Activated CD4-positive, alpha-beta T cell treated with anti-CD3 and anti-CD28 coated beads, Interleukin-2, Interleukin-6, amounts not matched to agents 100 ng/mL and 50 ng/mL, durations not matched to agents 16 hours and 8 hours (primary cell): Measurements from ENCODE around the gene PTPRB.
A peak's percentile ranks its signal among the peaks of the same experiment; 100 is the strongest.

Experiments
- DNase-seq: peaks from one replicate; pipeline ENCODE4 v3.0.0-alpha.2; 2020

PTPRB gene

DNA sequence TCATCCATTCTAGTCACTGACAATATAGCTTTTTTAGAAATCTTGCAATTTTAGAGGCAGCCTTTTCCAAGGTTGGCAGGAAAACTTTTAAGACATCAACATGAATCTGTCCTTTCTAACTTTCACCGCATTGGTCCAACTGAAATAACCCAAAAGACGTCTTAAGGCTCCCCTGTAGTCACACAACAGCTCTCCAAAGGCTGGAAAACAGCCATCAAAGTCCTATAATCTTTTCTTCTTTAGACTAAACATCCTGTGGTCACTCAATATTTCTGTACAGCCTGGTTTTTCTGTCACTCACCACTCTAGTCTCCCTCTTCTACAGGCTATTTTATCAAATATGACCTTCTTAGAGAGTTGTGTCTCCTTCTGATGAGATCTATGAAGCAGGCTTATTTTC, 4.5 kb upstream of the PTPRB start:
- DNase-seq, result no peak

DNA sequence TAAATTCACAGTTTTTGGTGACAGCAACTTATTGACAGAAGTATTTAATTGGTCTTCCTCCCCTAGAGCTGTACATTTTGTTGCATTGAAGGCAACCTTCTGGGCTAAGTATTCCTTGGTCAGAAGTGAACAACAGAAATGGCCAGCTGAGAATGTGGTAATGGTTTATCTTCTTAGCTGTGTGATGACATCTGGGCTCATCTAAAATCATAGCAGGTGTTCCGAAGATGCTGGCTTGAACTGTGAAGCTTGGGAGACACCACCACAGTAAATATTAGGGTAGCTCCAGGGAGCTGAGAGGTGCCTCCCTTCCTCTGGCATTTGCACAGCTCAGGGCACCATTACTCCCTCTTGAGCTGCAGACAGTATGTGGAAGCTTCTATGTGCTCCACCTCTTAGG, 3.7 kb upstream of the PTPRB start:
- DNase-seq, result no peak

DNA sequence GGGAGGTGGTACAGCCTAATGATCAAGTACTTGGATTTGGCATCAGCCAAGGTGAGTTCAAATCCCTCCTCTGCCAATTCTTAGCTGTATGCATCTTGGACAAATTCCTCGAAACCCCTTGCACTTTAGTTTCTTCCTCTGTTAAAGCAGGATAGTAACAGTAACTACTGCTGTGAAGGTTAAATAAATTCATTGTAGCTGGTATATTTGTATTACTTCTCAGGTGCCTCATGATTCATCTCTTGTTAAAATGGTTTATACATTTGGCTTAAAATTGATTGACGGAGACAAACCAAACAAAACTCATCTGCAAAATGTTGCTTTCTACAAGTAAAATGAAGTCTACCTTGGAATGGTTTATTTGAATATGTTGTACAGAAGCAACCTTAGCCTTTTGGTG, 2.3 kb upstream of the PTPRB start:
- DNase-seq, result no peak

DNA sequence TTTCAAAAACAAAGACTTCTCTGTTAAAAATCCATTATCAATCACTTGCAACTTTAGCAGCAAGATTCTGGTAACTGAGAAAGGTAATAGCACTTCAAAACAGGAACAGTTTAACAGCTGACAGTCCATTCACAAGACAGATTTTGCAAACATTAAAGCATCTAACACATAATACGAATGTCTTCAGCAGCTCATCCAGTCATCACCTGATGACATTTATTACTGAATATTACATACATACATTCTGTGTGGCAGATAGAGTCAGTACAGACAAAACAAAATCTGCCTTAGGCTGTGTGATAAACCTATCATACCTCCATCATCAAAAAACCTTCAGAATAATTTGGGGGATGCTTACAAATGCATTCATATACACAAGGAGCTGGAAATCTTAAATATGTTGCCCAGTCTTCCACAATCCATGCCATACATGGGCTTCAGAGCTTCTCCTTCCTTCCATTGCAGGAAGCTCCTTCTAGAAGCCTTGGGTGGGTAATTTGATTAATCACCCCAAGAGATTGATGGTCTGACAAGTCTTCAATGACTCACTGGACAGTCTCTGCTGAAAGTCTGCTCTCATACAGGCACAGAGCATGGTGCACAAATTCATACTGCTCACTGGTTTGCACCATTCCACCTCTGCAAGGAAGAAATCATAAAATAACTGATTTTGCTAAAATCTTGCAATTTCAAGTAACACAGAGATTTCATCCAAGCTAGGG, 1.6 kb upstream of the PTPRB start:
- no peak for DNase-seq

DNA sequence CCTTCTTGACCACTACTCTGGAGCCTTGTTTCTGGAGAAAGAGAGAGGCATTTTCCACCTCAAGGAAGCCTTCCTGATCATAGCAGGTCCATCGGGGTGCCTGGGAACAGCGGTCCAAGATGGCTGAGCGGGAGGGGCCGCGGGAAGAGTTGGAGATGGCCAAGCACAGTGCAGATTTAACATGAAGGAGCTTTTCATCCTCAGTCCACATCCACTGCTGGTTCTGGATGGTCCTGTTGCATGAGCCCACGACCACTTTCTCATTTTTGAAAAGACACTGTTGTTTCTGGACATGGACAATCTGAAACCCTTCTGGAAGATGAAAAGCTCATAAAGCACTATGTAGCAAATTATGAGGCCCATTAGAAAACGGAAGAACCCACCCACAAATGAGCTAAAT, 1.5 kb downstream of the PTPRB start:
- no peak for DNase-seq

DNA sequence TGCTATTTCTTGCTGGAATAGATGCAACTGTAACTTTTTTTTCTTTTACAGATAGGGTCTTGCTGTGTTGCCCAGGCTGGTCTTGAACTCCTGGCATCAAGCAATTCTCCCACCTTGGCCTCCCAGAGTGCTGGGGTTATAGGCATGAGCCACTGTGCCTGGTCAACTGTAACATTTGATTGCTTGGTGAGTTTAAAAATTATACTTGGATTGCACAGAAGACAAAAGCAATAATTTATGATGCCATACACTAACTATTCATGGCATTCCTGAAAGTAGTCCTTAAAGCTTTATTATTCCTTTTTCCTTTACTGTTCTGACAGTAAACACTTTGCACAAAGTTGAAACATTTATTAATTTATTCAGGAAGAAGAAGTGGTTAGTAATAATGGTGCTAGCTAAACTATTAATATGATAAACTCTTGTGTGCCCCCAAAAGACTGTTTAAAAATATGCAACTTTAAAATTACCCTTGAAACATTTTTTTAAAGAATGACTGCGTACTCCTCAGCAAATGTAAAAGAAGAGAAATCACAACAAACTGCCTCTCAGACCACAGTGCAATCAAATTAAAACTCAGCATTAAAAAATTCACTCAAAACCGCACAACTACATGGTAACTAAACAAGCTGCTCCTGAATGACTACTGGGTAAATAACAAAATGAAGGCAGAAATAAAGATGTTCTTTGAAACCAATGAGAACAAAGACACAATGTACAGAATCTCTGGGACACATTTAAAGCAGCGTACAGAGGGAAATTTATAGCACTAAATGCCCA, 8.3 kb downstream of the PTPRB start:
- no peak for DNase-seq

DNA sequence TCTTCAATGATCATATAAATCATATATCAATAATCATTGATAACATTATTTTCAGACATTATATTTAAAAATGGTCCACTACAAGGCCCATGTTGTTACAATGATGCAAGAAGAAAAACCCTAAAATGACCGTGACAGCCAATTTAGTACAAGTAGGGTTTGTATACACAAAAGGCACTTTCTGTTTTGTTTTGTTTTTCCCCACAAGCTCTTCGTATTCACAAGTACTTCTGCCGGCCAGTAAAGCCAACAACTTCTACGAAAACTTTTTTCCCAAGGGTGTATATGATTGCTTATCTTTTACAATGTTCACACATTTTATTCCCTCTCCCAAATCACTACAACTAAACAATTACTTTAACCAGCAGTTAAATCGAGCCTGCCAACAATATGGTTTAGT, 9.6 kb downstream of the PTPRB start:
- no peak for DNase-seq

DNA sequence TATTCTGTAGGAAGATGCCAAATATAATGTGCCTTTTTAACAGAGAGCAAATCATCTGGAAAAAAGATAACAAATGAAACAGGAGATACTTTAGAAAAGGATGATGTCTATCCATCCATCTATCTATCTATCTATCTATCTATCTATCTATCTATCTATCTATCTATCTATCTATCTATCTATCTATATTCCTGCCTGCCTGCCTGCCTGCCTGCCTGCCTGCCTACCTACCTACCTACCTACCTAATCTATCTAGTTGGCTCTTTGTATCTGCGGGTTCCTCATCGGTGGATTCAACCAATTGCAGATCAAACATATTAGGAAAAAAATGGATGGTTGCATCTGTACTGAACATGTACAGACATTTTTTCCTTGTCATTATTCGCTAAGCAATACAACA, 11.0 kb downstream of the PTPRB start:
- DNase-seq, result no peak

DNA sequence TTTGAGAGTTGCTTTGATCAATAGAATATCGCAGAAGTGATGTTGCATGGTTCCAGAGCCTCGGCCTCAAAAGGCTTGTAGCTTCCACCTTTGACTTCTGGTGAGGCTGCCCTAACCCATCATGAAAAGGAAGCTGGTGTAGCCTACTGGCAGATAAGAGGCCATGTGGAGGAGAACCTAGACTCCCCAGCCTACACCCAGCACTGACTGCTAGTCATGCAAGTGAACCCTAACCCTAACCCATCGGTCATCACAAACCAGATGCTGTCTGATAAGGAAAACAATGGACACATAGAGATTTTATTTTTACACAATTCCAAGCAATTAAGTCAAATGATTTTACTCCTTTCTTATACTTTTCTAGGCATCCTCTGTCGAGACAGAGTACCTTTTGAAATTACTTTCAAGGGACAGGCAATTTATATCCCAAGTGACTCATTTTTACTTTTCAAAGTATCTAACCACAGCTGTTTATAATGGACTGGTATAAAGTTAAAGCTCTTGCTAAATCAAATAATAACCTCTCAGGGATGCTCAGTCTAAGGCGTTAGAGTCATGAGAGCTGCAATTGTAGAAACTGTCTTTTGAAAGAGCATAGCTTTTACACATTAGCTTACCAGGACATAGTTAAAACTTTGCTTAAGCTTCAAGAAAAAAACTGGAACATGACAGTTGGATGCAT, 17.6 kb downstream of the PTPRB start:
- DNase-seq, result no peak

DNA sequence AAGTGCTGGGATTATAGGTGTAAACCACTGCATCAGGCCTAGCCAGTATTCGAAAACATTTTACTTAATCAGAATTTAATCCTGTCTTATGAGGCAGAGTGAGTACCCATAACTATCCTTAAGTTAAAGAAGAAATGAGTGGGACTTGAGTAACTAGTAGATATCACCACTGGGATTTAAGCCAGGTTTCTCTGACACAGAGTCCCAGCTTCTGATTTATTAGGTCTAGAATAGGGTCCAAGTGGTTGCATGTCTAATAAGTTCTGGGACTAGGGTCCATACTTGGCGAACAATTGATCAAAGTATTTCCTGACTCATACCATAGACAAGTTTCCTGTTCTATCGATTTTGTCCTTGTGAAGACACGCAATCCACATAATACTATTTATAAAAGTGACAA, 18.9 kb downstream of the PTPRB start:
- DNase-seq, result no peak

DNA sequence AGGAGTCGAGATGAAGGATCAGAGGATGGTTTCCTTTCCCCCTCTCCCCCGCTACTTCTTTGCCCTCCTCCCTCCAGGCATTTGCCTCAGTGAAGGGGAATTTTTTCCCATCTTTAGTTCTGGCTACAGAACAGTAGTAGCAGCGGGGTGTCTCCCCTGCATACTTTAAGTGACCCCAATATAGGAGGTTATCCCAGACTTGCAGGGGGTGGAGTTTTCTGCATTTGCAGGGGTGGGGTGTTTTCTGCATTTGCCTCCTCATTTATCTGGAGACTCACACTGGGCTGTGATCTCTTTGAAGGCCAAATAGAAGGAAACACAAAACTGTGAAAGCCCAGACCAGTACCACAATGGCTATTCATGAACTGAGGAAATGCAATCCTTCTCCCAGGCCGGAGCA, 19.8 kb downstream of the PTPRB start:
- no peak for DNase-seq

DNA sequence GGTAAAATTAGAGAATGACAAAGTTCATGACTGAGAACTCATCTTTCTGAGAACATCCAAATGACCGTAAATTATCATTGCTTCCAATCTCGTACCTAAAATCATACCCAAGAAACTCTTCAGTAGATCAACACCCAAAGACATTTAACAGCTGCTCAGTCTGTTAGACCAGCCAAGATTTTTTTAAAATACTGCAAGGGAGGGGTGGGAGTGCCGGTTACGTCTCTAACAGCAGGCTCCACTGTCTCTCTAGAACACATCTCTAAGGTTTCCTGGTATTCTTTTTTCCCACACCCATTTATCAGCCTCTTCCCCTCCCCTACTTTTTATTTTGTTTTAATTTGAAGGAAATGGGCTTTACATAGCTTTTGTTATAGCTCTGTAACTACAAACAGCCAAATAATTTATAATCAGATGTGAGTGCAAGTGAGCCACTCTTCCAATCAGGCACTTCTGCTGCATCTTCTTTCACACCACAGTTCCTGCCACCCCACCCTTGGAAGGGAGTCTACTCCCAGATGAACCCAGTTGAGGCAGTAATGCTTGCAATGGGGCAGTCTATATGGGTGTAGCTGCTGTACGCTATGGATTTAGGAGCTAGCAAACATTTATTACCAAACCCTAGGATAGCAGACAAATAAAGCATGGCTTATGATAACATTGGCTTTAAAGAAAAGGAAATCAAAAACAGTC, 21.9 kb downstream of the PTPRB start:
- DNase-seq, result no peak

DNA sequence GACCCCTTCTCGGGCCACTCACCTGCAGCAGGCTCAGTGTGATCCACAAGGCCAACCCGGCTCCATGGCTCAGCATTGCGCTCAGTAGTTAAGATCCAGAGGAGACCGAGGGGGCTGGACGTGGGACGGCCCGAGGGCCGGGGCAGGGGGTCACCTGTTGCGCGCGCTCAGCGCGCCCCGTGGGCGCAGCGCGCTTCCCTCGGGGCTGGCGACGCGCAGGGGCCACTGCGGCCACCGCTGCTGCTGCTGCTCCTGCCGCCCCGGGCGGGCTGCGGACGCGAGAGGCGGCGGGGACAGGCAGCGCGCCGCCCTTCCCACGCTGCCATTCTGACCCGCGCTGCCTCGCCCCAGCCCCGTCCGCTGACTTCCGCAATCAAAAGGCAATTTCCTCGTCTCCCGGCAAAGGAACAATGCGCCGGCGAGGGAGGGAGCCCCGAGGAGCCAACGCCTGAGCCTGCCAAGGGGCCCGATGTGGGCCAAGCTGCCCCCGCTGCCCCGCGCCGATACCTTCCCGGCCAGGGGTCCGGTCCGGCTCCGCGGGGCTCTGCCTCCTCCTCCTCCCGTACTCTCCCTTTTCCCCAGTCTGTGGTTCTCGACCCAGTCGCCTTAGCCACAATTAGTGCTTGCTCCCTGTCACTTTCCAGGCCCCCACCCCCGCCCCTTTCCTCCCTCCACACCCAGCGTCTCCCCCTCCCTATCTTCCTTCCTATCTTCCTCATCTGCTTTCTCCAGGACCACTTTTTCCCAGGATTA, 27.3 kb downstream of the PTPRB start:
- DNase-seq, result peak; percentile 2

DNA sequence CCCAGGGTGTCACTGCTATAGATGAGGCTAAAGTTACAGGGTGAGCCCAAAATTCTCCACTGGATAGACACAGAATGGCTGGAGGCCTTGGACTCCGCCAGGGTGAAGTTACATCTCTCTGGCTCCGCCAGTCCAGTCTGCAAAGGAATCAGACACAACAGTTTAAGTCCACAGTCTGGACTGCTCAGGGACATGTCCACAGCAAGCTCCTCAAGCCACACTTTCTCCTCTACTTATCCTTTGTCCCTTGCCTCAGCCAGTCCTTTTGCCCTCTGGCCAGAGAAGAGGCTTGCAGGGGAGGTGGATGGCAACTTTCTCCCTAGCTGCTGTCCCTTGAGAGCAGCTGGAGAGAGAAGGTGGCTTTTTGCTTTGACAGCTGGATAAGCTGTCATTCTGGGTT, 28.0 kb downstream of the PTPRB start:
- no peak for DNase-seq

DNA sequence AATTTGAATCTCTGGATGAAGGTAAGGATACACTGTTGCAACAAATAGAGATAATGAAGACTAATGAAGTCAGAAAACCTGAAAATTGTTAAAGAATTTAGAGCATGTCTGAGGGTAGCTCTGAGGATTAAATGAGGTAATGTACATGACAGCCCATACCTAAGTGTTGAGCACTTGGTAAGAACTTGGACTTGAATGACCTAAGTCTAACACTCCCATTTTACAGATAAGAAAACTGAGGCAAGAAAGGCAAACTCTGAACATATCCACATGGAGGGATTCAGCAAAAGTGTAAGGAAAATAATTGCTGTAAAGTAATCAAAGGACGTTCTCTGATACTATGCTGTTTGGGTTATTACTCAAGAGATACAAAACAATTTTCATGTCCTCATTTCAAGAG, 29.0 kb downstream of the PTPRB start:
- no peak for DNase-seq

DNA sequence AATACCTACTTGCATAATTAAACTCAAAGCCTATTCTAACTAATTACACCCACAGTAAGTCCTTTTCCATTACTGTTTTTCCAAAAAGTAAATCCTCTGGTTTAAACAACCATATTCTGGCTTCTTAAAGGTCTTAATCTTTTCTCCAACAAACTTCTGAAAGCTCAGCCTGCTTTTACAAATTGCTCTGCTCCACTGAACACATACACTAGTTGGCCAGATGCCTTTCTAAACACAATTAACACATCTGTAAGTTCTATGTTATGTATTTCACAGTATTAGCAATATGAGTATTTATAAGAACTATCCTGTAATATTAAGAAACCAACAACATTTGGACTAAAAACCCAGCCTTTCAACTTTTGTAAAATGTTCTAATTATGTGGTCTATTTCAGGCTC, 30.1 kb downstream of the PTPRB start:
- DNase-seq, result no peak

DNA sequence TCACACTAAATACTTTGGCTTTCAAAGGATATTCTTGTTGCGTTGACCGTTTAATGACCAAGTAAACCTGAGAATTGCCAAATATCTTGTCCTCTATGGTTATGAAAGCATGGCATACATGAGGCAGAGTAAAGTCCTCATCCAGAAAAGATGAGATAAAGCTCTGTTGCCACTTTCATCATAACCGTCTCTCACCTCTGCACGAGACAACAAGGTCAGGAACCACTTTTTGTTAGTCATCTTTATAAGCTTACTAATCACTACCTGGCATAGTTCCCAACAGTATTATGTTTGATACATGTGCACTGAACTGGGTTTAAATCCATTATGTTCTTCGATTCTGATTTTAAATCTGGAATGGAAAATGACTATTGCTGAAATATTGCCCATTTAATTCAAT, 31.3 kb downstream of the PTPRB start:
- DNase-seq, result no peak

DNA sequence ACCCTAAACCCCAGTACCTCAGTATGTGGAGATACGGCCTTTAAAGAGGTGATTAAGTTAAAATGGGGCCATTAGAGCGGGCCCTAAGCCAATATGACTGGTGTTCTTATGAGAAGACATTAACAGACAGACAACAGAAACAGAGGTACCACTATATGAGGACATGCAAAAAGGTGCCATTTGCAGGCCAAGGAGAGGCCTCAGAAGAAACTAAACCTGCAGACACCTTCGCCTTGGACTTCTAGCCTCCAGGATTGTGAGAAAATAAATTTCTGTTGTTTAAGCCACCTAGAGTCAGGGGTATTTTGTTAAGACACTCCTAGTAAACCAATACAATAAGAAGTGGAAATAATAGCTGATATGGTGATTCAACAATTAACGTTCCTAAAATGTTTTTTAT, 32.6 kb downstream of the PTPRB start:
- DNase-seq, result no peak

DNA sequence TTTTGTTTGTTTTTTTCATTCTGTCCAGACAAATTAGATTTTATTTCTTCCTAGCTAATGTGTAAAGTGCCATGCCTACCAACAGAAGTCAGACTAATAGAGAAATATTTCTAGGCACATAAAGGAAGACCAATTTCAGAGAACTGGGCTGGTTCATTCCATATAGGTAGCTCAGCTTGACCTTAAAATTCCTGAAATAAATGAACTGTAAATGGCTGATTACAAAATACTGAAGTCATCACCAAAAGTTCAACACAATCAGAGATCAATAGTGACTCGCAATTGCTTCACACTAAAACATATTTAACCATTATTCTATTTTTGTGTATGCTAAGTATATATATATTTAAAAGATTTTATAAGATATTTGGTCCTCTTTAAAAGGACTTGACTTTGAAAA, 34.2 kb downstream of the PTPRB start:
- DNase-seq, result no peak

DNA sequence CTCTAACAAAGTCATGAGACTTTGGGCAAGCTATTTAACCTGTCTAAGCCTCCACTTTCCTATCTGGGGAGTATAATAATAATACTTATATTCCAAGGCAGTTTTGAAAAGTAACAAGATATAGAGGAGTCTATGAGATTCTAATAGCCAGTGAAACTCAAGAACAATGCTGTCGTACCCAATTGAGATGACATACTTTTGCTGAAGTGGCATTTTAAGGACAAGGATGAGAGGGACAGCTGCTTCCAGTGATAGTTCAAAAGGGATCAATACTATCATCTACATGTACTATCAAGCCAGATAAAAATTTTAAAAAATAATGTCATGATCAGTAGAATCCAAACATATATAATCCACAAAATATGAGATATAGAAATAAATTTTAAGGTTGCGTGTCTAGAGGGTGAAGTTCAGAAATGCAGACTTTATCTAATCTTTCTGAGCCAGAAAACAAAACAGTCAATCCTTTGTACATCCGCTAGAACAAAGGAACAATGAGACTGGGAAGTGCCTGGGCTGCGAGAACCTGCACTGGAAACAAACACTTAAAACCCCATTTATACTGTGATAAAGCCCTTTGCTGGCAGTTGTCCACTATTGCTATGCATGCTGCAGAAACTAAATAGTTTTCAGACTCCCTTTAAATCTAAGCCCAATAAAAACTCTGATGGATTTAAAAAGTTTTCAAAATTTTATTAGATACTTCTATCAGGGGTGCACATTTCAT, 38.6 kb downstream of the PTPRB start:
- DNase-seq, result no peak

DNA sequence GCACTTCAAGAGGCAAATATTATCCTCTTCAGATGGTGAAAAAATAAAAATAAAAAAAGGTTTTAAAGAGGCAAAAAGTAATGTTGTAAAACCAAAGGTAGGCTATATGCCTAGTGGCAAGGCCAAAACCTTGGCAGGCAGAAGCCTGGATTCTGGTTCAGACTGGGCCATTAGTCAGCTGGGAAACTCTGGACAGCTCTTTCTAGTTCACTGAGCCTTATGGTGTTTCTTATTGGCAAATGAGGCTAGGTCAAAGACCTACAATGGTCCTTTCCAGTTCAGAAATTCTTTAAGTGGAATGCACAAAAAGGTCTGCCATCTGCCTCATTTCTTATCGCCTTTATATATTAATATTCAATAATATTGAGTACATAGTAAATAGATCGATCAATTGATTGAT, 44.6 kb downstream of the PTPRB start:
- no peak for DNase-seq

DNA sequence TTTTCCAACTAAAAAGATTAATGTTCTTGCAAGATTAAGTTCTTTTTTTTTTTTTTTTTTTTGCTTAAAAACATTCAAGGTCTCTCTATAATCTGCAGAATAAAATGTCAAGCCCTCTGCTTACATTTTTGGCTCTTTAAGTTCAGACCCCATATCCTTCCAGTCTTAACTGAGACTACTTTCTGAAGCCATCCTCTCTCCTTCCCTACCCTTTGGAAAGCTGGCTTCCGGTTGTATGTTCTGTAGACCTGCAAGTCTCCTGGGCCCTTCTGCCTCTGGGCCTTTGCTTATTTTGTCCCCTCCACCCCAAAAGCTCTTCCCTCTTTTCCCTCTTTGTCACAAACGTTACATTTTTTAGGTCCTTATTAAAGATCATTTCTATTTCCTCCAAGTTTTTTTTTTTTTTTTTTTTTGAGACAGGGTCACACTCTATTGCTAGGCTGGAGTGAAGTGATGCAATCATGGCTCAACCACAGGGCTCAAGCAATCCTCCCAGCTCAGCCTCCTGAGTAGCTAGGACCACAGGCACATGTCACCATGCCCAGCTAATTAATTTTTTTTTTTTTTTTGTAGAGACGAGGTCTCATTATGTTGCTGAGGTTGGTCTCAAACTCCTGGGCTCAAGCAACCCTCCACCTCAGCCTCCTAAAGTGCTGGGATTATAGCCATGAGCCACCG, 46.5 kb downstream of the PTPRB start:
- DNase-seq, result no peak
